ENCODE measurements around the gene TNNC2. TPM values are rescaled to one million over a fixed set of nuclear protein-coding genes. Genes with fewer than 3 reads are reported as not detected.

TNNC2 gene
- total and polyA plus RNA-seq, 2 of the 8 experiments (the other 6 are each of a cell fraction or from before 2014, with no cell fraction given): 5.7 to 7.6 TPM

DNA sequence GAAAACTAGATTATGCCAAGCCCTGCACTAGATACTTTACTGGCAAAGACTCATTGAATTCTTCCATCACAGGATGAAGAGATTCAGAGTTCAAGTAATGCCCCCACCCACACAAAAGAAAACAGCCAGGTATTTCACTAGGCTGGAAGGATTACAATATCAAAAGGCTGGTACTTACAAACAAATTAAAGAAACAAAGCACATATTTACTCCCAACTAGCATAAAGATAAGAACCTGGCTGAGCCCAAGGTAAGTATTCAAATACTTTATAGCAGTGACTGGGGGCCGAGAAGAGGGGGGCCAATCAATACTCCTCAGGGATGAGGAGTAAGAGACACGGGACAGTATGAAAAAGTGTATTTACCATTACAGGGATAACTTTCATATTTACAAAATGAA is 26.4 kb upstream of the TNNC2 start:
- Histone ChIP-seq H2BK20ac (ENCODE audit: low read length) (peak overlapping the region; percentile 88; the same call in 1 of the 2 replicates), H3K9me3 (ENCODE audit: insufficient read depth in 2 of 2, low read depth in 1 of 2, low read length in 1 of 2) (no peaks in the 10 kb centered on the region), H4K5ac (ENCODE audit: insufficient read length, low read depth, low read length) (peak overlapping the region; percentile 73), H2AFZ (ENCODE audit: low read length) (no peak overlapping the region), H2AK5ac (ENCODE audit: low read depth, low read length) (no peak overlapping the region), H3K56ac (replicated peaks; ENCODE audit: insufficient read length, low read depth, low read length) (no peak overlapping the region), H4K91ac (replicated peaks; ENCODE audit: insufficient read length, low read length) (no peak overlapping the region), H3K14ac (ENCODE audit: insufficient read length) (no peak overlapping the region), H3K79me1 (ENCODE audit: low read depth, low read length) (no peaks in the 10 kb centered on the region; the same call in 1 of the 2 replicates), H3K23ac (ENCODE audit: insufficient read length) (no peak overlapping the region), H3K27ac (ENCODE audit: low read depth, low read length) (no peak overlapping the region), H2BK12ac (ENCODE audit: low read depth, low read length) (no peak overlapping the region), H3K23me2 (ENCODE audit: low read depth, low read length) (peaks cover 8% of the 10 kb centered on the region; the same call in 1 of the 2 replicates), H4K20me1 (replicated peaks in 1 of 2; ENCODE audit: control insufficient read depth in 1 of 2, insufficient read depth in 2 of 2, low read length in 2 of 2) (no peaks in the 10 kb centered on the region), H4K8ac (ENCODE audit: extremely low read depth, insufficient read depth, low read length) (no peak overlapping the region), H3K4ac (replicated peaks; ENCODE audit: insufficient read length, low read depth, low read length) (no peak overlapping the region), H3K4me2 (ENCODE audit: insufficient read depth in 1 of 2, low read depth in 2 of 2, low read length in 2 of 2) (peak overlapping the region; percentile 54 to 74), H2BK5ac (ENCODE audit: low read depth, low read length) (peak overlapping the region; percentile 94; the same call in 1 of the 2 replicates), H2BK120ac (replicated peaks; ENCODE audit: low read depth, low read length) (no peak overlapping the region), H3K4me3 (ENCODE audit: extremely low read depth in 1 of 4, insufficient read depth in 2 of 4, low read depth in 3 of 4, low read length in 4 of 4) (peak overlapping the region in 1 of 4 experiments; percentile 44; a peak in 2 of 8 replicates), H3K36me3 (ENCODE audit: control insufficient read depth in 2 of 4, insufficient read depth in 4 of 4, low read length in 3 of 4) (peaks cover 0 to 19% (median 0%) of the 10 kb centered on the region in 4 experiments; a peak in 3 of 8 replicates), H3K27me3 (replicated peaks in 1 of 4; ENCODE audit: control insufficient read depth in 3 of 4, extremely low read depth in 1 of 4, insufficient read depth in 3 of 4, low read length in 3 of 4) (no peaks in the 10 kb centered on the region), H3K79me2 (ENCODE audit: control insufficient read depth in 1 of 2, insufficient read depth in 2 of 2, low read length in 2 of 2) (peaks cover 0 to 23% of the 10 kb centered on the region in 2 experiments; a peak in 2 of 4 replicates), H2BK15ac (ENCODE audit: low read length) (no peak overlapping the region), H3K18ac (ENCODE audit: extremely low read depth, low read length) (peak overlapping the region; percentile 84; the same call in 1 of the 2 replicates), H3K4me1 (replicated peaks in 1 of 4; ENCODE audit: control insufficient read depth in 3 of 4, insufficient read depth in 4 of 4, low read length in 3 of 4) (peaks cover 4 to 16% (median 13%) of the 10 kb centered on the region in 4 experiments), H3K9ac (replicated peaks in 1 of 4; ENCODE audit: extremely low read depth in 1 of 4, low read depth in 3 of 4, low read length in 3 of 4) (no peak overlapping the region)
- 7% methylated on average over 2 of the region's 2 CpGs; no CpG with 5 or more reads in 1 of the 2 experiments for WGBS, 2 experiments (ENCODE audit: extremely low coverage in 1 of 2, insufficient coverage in 1 of 2, insufficient read length in 1 of 2, insufficient replicate concordance in 2 of 2, low coverage in 1 of 2, low lambda C conversion rate in 2 of 2, missing lambda C conversion rate in 1 of 2)
- DNase-seq (ENCODE audit: low read depth in 1 of 2, low spot score in 2 of 2): peak in 1 of 2 experiments; percentile 49
- ChIA-PET CTCF (ENCODE audit: partially characterized antibody) (interaction anchor here (1.1 to 1.6 kb wide), 4 partner anchors 13 to 54 kb away, joined by 3 to 8 read pairs (median 6); no protein-coding TSS in a partner anchor), POLR2A (ENCODE audit: partially characterized antibody) (interaction anchor here (0.9 to 9.9 kb wide), 11 partner anchors 14 to 99 kb away, joined by 3 to 178 read pairs (median 4); partner anchors contain the start of genes PCIF1, SNX21 and ZSWIM1)
- FAIRE-seq: no peak
- TF ChIP-seq TEAD4 (IDR thresholded peaks at IDR 0.05; ENCODE audit: low read depth, low read length): no peak
- peak; percentile 88 for TF ChIP-seq NANOG (IDR thresholded peaks at IDR 0.05; ENCODE audit: insufficient read depth, low read depth, low read length, poor library complexity, severe bottlenecking)
- TF ChIP-seq EP300 (IDR thresholded peaks at IDR 0.05; ENCODE audit: borderline replicate concordance in 1 of 2, low read depth in 2 of 2, low read length in 2 of 2): peak in 1 of 2 experiments; percentile 56; a peak in 1 of 3 replicates
- no peak for TF ChIP-seq PHF8 (conservative IDR thresholded peaks at IDR 0.05; ENCODE audit: low read depth, low read length)

Data from H1 (cell line).